AML-193 (cell line): ENCODE measurements around the gene SULF2.

Experiments
- DNase-seq, 2 experiments: peaks; one replicate each; lab custom pipeline; 2025; lab: John Stamatoyannopoulos, UW

SULF2 gene

DNA sequence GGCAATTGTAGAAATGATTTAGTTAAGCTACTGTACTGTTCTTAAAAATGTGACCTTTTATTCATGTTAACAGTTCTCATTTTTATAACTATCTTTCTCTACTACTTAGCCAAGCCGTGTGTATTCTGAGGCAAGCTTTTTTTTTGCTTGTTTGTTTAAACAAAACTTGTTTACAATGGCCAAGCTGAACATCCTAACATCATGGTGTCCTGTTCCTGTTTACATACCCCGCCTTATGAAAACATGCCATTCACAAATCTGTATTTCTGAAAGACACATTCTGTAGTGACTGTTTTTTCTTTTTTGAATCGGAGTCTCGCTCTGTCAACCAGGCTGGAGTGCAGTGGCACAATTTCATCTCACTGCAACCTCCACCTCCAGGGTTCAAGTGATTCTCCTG, 142.7 kb downstream of the SULF2 start:
- DNase-seq = no peak

DNA sequence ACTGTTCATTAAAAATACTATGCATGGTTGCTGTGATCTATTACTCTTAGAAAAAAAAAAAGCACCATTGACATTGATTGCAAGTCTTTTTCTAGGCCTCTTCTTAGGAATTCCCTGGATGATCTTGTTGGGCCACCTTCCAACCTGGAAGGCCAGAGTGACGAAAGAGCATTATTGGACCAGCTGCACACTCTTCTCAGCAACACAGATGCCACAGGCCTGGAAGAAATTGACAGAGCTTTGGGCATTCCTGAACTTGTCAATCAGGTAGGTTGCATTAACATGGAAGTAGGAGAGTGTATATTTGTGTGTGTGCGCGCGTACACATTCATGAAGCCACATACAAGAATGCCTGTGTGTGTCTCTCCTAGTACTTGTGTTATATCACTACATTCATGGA, 143.2 kb downstream of the SULF2 start:
- no peak for DNase-seq

DNA sequence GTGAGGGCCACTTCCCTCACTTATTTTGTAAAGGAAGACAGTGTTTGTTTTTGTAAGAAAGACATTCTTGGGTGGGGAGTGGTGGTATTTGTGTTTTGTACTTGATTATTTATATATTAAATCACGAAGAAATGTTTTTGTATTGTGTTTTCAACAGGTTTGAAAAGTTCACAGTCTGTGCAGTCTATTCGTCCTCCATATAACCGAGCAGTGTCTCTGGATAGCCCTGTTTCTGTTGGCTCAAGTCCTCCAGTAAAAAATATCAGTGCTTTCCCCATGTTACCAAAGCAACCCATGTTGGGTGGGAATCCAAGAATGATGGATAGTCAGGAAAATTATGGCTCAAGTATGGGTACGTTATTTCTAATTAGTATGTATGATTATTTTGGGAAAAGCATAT, 146.4 kb downstream of the SULF2 start:
- no peak for DNase-seq

DNA sequence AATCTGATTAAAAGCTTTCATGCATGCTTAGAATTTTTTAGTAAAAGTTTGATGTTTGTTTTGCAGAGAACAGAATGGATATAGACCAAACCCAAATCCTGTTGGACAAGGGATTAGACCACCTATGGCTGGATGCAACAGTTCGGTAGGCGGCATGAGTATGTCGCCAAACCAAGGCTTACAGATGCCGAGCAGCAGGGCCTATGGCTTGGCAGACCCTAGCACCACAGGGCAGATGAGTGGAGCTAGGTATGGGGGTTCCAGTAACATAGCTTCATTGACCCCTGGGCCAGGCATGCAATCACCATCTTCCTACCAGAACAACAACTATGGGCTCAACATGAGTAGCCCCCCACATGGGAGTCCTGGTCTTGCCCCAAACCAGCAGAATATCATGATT, 150.0 kb downstream of the SULF2 start:
- DNase-seq = no peak

DNA sequence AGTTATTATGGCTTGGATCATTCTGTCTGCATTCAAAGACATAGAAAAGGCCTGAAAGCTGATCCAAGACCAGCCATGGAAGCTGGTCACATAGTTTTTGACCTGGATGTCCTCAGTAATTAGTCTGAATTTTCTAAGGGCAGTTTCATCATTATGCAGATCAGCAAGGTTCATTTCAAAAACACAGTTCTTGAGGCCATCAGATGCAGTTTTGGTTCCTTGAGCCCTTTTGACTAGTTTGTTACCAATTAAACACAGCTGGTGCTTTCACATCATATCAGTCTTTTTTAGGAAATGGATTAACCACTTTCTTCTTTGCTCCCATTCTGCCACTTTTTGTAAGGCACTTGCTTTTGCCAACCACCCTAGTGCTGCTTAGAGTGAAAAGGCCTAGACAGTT, 154.2 kb downstream of the SULF2 start:
- no peak for DNase-seq

DNA sequence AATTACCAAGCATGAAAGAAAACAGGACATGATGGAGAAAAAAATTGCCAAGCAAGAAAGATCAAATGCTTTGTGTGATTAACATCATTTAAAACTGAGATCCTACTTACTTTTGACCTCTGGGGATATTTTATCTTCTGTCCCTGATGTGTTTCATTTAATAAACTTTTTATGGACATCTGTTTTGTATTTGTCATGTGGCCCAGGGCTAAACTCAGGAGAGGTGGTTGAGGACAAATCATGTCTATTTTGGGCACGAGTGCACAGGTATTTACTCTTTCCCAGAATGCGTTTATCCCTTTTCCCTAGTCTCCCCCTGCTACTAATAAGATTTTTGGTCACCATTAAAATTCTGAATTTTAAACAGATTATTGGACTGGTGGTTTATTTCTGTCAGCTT, 155.4 kb downstream of the SULF2 start:
- DNase-seq = no peak

DNA sequence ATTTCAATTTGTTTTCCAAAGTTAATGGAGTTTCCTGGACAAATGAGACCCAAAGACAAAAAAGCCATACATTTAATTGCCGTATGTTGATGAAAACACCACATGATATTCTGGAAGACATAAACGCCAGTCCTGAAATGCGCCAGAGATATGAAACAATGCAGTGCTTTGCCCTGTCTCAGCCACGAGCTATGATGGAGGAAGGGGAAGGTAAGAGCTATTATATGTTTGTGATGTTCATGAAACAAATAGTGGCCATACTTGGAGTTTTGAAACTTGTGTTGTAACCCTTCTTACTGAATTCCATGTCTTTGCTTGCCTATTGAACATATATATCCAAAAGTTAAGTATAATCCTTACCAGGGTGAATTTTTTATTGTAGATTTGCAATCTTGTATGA, 157.7 kb downstream of the SULF2 start:
- DNase-seq = no peak

DNA sequence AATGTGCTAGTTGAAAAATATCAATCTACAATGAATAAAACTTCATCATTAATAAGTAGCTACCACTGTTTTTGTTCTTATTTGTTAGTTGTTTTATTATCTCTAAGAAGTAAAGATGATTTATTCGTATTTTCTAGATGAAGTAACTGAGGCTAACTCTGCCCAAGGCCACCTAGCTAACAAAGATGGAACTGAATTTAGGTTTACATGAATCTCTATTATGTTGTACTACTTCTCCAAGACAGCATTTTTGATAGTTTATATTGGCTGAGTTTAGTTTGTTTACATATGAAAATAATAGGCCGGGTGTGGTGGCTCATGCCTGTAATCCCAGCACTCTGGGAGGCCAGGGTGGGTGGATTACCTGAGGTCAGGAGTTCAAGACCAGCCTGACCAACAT, 162.1 kb downstream of the SULF2 start:
- DNase-seq = no peak

DNA sequence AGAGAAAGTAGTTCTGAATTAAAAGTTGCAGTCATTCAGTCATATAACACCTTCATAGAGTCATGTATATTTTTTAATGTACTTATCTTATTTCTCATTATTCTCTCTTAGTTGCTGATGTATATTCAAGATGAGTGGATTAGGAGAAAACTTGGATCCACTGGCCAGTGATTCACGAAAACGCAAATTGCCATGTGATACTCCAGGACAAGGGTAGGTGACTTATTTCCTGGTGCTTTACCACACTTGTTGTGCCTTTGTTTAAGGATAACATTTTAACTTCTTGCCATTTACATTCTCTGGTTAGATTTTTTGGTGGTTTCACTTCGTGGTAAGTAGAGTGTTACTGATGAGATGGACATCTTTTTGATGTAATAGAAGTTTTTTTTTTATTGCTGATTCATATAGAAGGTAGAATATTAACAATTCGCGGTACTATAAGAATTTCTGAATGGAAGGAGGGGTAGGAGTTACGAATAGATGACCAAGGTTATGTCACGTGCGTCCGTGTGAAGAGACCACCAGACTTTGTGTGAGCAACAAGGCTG, 163.1 kb downstream of the SULF2 start:
- no peak for DNase-seq

DNA sequence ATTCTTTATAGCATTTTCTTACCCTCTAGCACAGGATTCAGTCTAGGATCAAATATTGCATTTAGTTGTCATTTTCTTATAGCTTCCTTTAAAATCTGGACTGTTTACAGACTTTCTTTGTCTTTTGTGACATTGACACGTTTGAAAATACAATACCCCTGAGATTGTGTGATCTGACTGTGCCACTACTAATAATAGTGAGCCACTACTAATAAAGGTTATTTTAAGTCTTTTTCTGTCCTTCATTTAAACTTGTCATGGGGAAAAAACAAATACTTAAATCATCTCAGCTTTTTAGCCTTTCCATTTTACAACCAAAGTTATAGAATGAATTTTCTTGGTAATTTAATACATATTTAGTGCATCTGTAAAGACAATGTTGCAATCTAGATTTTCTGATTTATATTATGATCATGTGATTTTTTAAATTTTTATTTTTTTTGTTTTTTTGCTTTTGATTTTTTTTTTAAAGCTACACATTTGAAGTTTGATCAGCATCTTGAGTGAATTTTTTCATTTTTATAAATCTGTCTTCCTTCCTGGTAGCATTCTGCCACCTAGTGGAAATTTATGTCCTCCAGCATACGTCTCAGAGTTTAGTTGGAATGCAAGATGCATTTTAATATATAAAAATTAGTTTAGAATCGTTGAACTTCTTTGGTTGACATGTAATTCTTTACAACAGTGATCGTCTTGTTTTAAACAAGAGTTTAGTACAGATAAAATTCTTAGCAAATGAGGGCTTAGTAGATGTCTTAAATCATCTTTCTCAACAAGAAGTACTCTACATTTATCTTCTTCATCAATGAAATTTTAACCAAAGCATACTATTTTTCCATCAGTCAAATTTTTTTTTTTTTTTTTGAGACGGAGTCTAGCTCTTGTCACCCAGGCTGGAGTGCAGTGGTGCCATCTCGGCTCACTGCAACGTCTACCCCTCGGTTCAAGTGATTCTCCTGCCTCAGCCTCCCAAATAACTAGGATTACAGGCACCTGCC, 164.2 kb downstream of the SULF2 start:
- peak; percentile 53 to 55 for DNase-seq

DNA sequence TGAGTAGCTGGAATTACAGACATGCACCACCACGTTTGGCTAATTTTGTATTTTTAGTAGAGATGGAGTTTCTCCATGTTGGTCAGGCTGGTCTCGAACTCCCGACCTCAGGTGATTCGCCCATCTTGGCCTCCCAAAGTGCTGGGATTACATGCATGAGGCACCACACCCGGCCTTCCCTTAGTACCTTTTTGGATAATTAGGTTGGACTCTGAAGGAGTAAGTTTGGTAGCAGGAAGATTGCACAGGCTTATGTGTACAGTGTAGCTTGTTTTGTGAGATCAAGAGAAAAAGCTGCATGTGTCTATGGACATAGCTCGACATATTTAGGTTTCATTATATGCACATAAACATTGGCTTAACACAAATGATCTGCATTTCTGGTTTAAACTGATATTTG, 166.8 kb downstream of the SULF2 start:
- DNase-seq = no peak

DNA sequence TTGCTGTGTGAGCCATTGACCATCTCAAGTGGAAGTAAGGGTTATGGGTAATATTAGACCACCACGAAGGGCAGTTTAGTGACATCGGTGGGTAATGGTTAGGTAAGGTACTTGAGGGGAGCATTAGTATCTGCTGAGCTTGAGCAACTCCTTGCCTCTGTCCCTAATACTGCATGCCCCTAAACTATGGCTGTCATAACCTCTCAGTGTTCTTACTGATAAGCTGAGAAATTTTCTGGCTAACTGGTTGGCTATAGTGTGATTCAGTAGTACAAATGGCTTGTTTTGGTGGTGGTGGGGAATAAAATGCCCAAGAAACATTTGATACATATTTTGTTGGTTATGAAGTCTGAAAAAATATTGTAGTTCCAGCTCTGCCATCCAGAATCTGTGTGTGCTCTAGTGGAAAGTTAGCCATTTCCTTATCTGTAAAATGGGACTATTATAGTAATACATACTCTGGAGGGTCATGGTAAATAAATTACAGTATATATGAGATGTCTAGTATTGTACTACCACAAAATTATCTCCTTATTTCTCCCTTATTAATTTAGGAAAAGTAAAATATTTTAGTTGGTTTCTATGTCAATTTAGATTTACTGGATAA, 170.5 kb downstream of the SULF2 start:
- no peak for DNase-seq

DNA sequence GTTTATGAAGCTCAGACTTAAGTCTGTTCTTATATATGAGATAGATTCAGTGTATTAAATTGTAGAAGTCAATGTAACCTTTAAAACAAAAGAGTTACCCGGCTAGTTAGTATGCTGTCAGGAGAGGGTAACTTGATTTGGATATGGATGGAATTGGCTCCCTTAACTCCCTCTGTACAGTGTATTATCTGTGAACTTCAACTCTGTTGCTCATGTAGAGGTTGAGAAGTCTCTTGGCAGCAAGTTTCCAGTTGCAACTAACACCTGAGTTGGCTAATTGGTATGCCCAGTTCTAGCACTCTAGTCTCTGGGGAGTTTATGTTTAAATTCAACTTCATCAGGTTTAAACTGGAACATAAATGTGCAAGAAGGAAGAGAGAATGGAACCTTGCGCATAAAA, 172.6 kb downstream of the SULF2 start:
- no peak for DNase-seq

DNA sequence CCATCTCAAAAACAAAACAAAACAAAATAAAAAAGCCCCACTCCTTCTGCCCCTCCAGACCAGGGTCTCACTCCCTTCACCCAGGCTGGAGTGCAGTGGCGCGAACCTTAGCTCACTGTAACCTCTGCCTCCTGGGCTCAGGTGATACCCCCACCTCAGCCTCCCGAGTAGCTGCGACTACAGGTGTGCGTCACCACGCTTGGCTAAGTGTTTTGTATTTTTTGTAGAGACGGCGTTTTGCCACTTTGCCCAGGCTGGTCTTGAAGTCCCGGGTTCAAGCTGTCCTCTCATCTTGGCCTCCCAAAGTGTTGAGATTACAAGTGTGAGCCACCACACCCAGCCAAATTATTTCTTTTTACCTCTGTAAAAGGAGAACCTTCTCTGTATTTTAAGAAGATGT, 173.5 kb downstream of the SULF2 start:
- DNase-seq = no peak

DNA sequence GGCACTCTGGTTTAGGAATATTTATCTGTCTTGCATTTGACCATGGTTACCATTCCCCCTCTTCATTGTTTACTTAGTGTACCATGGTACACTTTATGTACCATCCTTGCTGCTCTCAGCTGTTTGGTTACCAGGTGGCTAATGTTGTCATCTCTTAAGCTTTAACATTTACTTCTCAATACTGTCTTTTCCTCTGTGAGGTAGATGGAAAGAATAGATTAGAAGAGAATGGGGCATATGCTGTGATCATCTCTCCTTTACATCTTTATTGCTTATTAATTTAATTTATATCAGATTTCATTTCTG, 174.4 kb downstream of the SULF2 start:
- DNase-seq = no peak

DNA sequence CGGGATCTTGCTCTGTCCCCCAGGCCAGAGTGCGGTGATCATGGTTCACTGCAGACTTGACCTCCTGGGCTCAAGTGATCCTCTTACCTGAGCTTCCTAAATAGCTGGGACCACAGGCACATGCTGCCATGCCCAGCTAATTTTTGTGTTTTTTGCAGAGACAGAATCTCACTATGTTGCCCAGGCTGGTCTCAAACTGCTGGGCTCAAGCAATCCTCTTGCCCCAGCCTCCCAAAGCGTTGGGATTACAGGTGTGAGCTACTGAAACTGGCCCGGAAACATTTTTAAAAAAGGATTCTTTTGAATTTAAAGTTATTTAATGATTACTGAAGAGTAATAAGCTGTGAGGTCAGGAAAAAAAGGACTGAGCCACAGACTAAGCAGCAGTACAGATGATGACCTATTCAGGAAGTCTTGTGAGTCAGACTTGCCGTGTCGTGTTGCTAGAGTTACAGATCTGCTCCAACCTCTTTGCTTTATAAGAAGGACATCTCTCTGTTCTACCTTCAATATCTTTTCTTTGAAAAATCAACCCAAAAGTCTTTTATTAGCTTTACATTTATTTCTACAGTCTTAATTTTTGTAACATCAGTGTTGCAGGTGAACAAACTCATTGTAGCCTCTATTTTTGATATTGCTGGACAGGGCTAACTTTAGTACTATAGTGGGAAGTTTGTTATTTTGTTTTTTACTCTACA, 174.9 kb downstream of the SULF2 start:
- peak; percentile 64 to 70 for DNase-seq

DNA sequence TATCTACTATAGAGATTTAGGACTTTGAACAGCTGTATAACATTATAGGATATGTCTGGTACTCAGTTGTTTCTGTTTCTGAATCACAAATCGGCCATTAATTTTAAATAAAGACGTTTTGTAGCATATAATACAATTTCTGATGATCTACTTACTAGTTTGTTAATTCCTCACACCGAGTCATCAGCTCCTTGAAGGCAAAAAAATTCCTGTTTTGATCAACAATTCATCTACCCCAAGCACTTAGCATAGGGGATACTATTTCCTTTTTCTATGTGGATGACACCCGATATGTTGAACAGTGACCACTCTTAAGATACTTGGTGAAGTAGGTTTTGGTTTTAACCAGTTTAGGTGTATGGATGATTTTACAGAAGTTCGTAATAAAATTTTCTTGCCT, 176.3 kb downstream of the SULF2 start:
- no peak for DNase-seq
